PC-3 (cell line): Measurements from ENCODE around the gene TMEM156. TPM values are rescaled to one million over a fixed set of nuclear protein-coding genes. Genes with fewer than 3 reads are reported as not detected.
"Not testable (repeated sequence)": the region's sequence is repeated elsewhere in the genome, so short reads cannot be mapped to it uniquely, and the experiment has no call there.

Experiments
- ATAC-seq: fragments of 200-7000 bp; cut with Tn5 transposase; 2 replicates; pipeline ENCODE4 v1.9.1; 2020; ENCODE audit warnings: mild to moderate bottlenecking, moderate library complexity
- BruUV-seq: library from RNA; stranded (reverse); fragments of 400-500 nt; replicated peaks from 2 replicates; lab custom pipeline; 2021; lab: Mats Ljungman, UMichigan
- CTCF ChIA-PET: fragments of 300-600 bp; sonication (Branson Sonifier 250); formaldehyde crosslinking; loops from one replicate; lab custom pipeline; 2022; ENCODE audit warnings: antibody characterized with exemption; lab: Charles Lee
- POLR2A ChIA-PET: fragments of 300-600 bp; sonication (Branson Sonifier 250); formaldehyde crosslinking; loops from one replicate; lab custom pipeline; 2022; ENCODE audit warnings: antibody characterized with exemption; ENCODE audit not compliant: unreplicated experiment; lab: Charles Lee
- DNase-seq: peaks from one replicate; pipeline ENCODE4 v3.0.0-alpha.2; 2015
- H2AFZ ChIP-seq: fragments of 300-600 bp; sonication (generic); 2 replicates; pipeline ENCODE4 v1.6.0; 2016; ENCODE audit warnings: antibody characterized with exemption, low read length
- H3F3A ChIP-seq: fragments of 300-600 bp; sonication (generic); one replicate; pipeline ENCODE4 v1.6.0; 2017; ENCODE audit warnings: antibody characterized with exemption, low read length, control low read depth, mild to moderate bottlenecking; ENCODE audit not compliant: unreplicated experiment
- H3K27ac ChIP-seq: fragments of 300-600 bp; sonication (generic); 2 replicates; pipeline ENCODE4 v1.5.1; 2016; ENCODE audit warnings: mild to moderate bottlenecking, low read length
- H3K27me3 ChIP-seq: fragments of 300-600 bp; sonication (generic); 2 replicates; pipeline ENCODE4 v1.6.1; 2016; ENCODE audit warnings: low read length, mixed read lengths
- H3K36me3 ChIP-seq: fragments of 300-600 bp; sonication (generic); 2 replicates; pipeline ENCODE4 v1.6.1; 2016; ENCODE audit warnings: low read depth, mixed run types, low read length, mixed read lengths
- H3K4me1 ChIP-seq: fragments of 300-600 bp; sonication (generic); 2 replicates; pipeline ENCODE4 v1.5.1; 2016; ENCODE audit warnings: low read length; ENCODE audit not compliant: insufficient read depth
- H3K4me2 ChIP-seq: fragments of 300-600 bp; sonication (generic); 2 replicates; pipeline ENCODE4 v1.6.0; 2016; ENCODE audit warnings: low read length
- H3K4me3 ChIP-seq: fragments of 300-600 bp; sonication (generic); 2 replicates; pipeline ENCODE4 v1.5.1; 2016; ENCODE audit warnings: mild to moderate bottlenecking, low read length, mixed read lengths
- H3K79me2 ChIP-seq: fragments of 300-600 bp; sonication (generic); 2 replicates; pipeline ENCODE4 v1.6.1; 2017; ENCODE audit warnings: low read length, mixed read lengths
- H3K9ac ChIP-seq: fragments of 300-600 bp; sonication (generic); 2 replicates; pipeline ENCODE4 v1.6.0; 2016; ENCODE audit warnings: mild to moderate bottlenecking, low read length
- H3K9me2 ChIP-seq: fragments of 300-600 bp; sonication (generic); replicated peaks from 2 replicates; pipeline ENCODE4 v1.6.1; 2016; ENCODE audit warnings: mixed run types, low read length, mixed read lengths
- H3K9me3 ChIP-seq: fragments of 300-600 bp; sonication (generic); 2 replicates; pipeline ENCODE4 v1.6.1; 2016; ENCODE audit warnings: low read length, mixed read lengths
- H4K20me1 ChIP-seq: fragments of 300-600 bp; sonication (generic); 2 replicates; pipeline ENCODE4 v1.6.1; 2016; ENCODE audit warnings: low read length, mixed read lengths
- EZH2 ChIP-seq: fragments of 300-600 bp; sonication (generic); IDR thresholded peaks from one replicate; pipeline ENCODE4 v1.6.1; 2017; ENCODE audit warnings: antibody characterized with exemption, mild to moderate bottlenecking, low read length; ENCODE audit not compliant: unreplicated experiment
- EZH2phosphoT487 ChIP-seq: fragments of 300-600 bp; sonication (generic); IDR thresholded peaks from 2 replicates; pipeline ENCODE4 v1.6.1; 2018; ENCODE audit warnings: mild to moderate bottlenecking, antibody characterized with exemption, low read length, borderline replicate concordance
- intact Hi-C: fragments of 100-400 bp; cut with micrococcal nuclease; formaldehyde crosslinking; loops from 2 replicates; pipeline ENCODE4 v1.9.0; 2023
- total RNA-seq: library from RNA; depleted of rRNA; stranded (reverse); fragments of >200 nt; gene quantifications from 2 replicates; pipeline ENCODE4 v1.2.3, GENCODE V29; 2014
- TF ChIP-seq, protein P1 (sequence below): fragments of 300-600 bp; sonication (generic); conservative IDR thresholded peaks from 2 replicates; pipeline ENCODE4 v1.5.1; 2017; ENCODE audit warnings: antibody characterized with exemption, low read depth, mild to moderate bottlenecking, low read length

TMEM156 gene
- total RNA-seq, 1 experiment from 2014 or later: 41.5 TPM

DNA sequence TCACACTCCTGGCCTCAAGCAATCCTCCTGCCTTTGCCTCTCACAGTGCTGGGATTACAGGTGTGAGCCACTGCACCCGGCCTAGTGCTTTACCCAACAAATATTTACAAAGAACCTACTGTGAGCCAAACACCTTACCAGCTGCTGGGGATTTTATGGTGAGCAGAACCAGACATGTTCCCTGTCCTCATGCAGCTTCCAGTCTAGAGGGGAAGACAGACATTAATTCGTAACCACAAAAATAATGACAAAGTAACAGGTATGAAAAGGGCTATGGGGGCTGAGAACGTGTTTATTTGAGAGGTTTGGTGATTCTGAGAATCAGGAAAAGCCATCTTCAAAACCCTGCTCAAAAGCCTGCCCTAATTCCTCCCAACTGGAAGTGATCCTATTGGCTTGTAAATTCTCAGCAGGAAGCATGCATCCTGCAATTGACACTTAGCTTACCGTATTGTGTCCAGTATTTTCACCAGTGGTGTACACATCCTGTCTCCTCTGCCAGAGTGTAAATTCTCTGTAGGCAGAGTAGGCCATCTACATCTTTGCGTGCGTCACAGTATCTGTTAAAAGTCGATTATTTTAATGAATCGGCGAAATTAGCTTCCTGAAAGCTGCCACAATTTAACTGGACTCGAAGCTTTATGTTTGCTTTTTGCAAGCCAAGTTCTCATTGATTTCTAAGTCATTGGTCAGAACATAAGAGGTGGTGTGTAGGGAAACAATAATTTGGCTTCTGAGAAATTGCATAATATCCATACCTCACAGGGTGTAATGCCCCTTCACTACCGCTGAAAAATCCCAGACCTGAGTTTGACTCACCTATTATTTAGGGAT, 67.0 kb downstream of the TMEM156 start:
- H3K4me3 ChIP-seq: no peak overlapping the region
- no peaks in the 10 kb centered on the region for H3F3A ChIP-seq
- H3K36me3 ChIP-seq: peaks cover 7% of the 10 kb centered on the region; the same call in 1 of the 2 replicates
- no peaks in the 10 kb centered on the region for H3K4me1 ChIP-seq
- intact Hi-C loops: no loop called here
- no peaks in the 10 kb centered on the region for H3K9me2 ChIP-seq
- TF ChIP-seq EZH2phosphoT487 (no peak), EZH2 (no peak)
- TF ChIP-seq, protein P1, sequence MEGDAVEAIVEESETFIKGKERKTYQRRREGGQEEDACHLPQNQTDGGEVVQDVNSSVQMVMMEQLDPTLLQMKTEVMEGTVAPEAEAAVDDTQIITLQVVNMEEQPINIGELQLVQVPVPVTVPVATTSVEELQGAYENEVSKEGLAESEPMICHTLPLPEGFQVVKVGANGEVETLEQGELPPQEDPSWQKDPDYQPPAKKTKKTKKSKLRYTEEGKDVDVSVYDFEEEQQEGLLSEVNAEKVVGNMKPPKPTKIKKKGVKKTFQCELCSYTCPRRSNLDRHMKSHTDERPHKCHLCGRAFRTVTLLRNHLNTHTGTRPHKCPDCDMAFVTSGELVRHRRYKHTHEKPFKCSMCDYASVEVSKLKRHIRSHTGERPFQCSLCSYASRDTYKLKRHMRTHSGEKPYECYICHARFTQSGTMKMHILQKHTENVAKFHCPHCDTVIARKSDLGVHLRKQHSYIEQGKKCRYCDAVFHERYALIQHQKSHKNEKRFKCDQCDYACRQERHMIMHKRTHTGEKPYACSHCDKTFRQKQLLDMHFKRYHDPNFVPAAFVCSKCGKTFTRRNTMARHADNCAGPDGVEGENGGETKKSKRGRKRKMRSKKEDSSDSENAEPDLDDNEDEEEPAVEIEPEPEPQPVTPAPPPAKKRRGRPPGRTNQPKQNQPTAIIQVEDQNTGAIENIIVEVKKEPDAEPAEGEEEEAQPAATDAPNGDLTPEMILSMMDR: no peak
- POLR2A ChIA-PET: no interaction called here
- H3K79me2 ChIP-seq: no peaks in the 10 kb centered on the region
- ATAC-seq (no peak), DNase-seq (no peak)
- no peaks in the 10 kb centered on the region for H4K20me1 ChIP-seq
- H3K27me3 ChIP-seq: no peaks in the 10 kb centered on the region
- H3K9me3 ChIP-seq: no peaks in the 10 kb centered on the region
- no TSS peak for BruUV-seq
- no peak overlapping the region for H3K27ac ChIP-seq
- no peak overlapping the region for H2AFZ ChIP-seq
- no peak overlapping the region for H3K9ac ChIP-seq
- CTCF ChIA-PET: no interaction called here
- H3K4me2 ChIP-seq: no peak overlapping the region

DNA sequence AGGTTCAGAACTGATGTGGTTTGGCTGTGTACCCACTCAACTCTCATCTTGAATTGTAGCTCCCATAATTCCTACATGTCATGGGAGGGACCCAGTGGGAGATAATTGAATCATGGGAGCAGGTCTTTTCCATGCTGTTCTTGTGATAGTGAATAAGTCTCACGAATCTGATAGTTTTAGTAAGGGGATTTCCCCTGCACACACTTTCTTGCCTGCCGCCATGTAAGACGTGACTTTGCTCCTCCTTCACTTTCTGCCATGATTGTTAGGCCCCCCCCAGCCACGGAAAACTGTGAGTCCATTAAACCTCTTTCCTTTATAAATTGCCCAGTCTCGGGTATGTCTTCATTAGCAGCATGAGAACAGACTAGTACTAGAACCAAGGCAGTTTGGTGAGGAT, 73.0 kb downstream of the TMEM156 start:
- DNase-seq, POLR2A ChIA-PET, H3K9me2 ChIP-seq, H3K27ac ChIP-seq, H3K36me3 ChIP-seq, H3K27me3 ChIP-seq, H4K20me1 ChIP-seq, ATAC-seq, H3K4me1 ChIP-seq, H3K79me2 ChIP-seq, H3K9me3 ChIP-seq, H3F3A ChIP-seq, intact Hi-C loops, H2AFZ ChIP-seq, CTCF ChIA-PET, H3K4me2 ChIP-seq, BruUV-seq, H3K9ac ChIP-seq, H3K4me3 ChIP-seq: not testable (repeated sequence)

DNA sequence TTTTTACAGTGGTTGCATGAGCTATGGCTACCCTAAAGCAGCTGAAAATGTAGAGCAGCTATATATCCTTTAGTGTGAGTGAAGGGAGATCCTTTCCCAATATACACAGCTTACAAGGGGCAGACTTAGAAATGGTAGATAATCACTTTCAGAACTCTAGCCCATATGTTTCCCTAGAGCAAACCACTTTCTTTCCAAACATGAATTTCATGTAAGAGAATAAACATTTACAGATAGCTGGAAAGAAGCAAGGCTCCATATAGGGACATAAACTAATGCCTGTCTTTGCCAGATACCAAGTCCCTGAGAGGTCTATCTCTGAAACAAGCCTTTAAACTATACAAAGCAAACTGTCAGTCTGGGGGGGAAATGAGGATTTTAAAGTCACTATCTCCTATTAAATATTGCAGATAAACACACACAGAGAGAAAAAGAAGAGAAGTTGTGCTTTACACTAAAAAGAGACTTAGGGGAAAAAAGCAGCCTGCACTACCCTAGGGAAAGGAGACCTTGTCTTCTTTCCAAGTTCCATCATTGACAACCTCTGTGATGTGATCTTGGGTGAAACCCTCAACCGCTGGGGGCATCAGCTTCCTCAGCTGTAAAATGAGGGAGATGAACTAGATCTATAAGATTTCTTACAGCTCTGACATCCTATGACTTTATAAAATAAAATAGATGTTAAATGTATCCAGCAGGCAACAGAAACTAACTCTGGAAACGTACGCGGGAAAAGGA, 73.6 kb downstream of the TMEM156 start:
- Histone ChIP-seq H3K27ac (no peak overlapping the region), H3K9ac (no peak overlapping the region), H3K9me2 (no peaks in the 10 kb centered on the region), H3K79me2 (no peaks in the 10 kb centered on the region), H3K4me1 (no peaks in the 10 kb centered on the region), H3K9me3 (no peaks in the 10 kb centered on the region), H4K20me1 (no peaks in the 10 kb centered on the region), H3F3A (no peaks in the 10 kb centered on the region), H3K4me2 (no peak overlapping the region), H3K27me3 (no peaks in the 10 kb centered on the region), H3K36me3 (no peaks in the 10 kb centered on the region), H3K4me3 (no peak overlapping the region), H2AFZ (no peak overlapping the region)
- intact Hi-C loops: no loop called here
- DNase-seq (no peak), ATAC-seq (no peak)
- CTCF ChIA-PET: no interaction called here
- no TSS peak for BruUV-seq
- no peak for TF ChIP-seq EZH2
- TF ChIP-seq, protein P1: no peak
- no peak for TF ChIP-seq EZH2phosphoT487
- POLR2A ChIA-PET: no interaction called here
